Bone marrow (tissue), 2 donors: Measurements from ENCODE around the gene PARVA.

Experiments
- DNase-seq, 2 donors: peaks; one replicate each; lab custom pipeline; 2025; lab: John Stamatoyannopoulos, UW

Gene PARVA

GRCh38 chr11:12547953-12548650 is 170.7 kb downstream of the PARVA start:
- DNase-seq: no peak

GRCh38 chr11:12552692-12553091 is 175.3 kb downstream of the PARVA start:
- DNase-seq: no peak

GRCh38 chr11:12554122-12554521 is 176.8 kb downstream of the PARVA start:
- no peak for DNase-seq

- no peak for DNase-seq
Observed at GRCh38 chr11:12556155-12556554, 178.8 kb downstream of the PARVA start.

GRCh38 chr11:12556788-12557384 is 179.5 kb downstream of the PARVA start:
- DNase-seq: no peak

GRCh38 chr11:12559011-12559410 is 181.6 kb downstream of the PARVA start:
- DNase-seq: no peak

GRCh38 chr11:12560362-12560761 is 183.0 kb downstream of the PARVA start:
- no peak for DNase-seq

- no peak for DNase-seq
Observed at GRCh38 chr11:12560861-12561260, 183.5 kb downstream of the PARVA start.

- no peak for DNase-seq
Observed at GRCh38 chr11:12564012-12564411, 186.6 kb downstream of the PARVA start.

GRCh38 chr11:12565406-12565805 is 188.0 kb downstream of the PARVA start:
- DNase-seq: no peak

- no peak for DNase-seq
Observed at GRCh38 chr11:12567746-12568460, 190.5 kb downstream of the PARVA start.

GRCh38 chr11:12569499-12570425 is 192.4 kb downstream of the PARVA start:
- DNase-seq: no peak

GRCh38 chr11:12573707-12574485 is 196.5 kb downstream of the PARVA start:
- no peak for DNase-seq

GRCh38 chr11:12577725-12578644 is 200.6 kb downstream of the PARVA start:
- no peak for DNase-seq

- DNase-seq: no peak
Observed at GRCh38 chr11:12581416-12581815, 204.0 kb downstream of the PARVA start.

GRCh38 chr11:12581923-12582322 is 204.6 kb downstream of the PARVA start:
- DNase-seq: no peak
